Activated CD8-positive, alpha-beta T cell treated with anti-CD3 and anti-CD28 coated beads for 36 hours (primary cell): ENCODE measurements around the gene BARX1. TPM values are rescaled to one million over a fixed set of nuclear protein-coding genes. Genes with fewer than 3 reads are reported as not detected.

ENCODE experiments used
- ATAC-seq: fragments of 200-7000 bp; cut with Tn5 transposase; one replicate; pipeline ENCODE4 v1.10.0; 2021; ENCODE audit warnings: mild to moderate bottlenecking, moderate library complexity
- CTCF ChIA-PET: fragments of 350-600 bp; sonication (Branson Sonifier 250); formaldehyde crosslinking; loops from one replicate; lab custom pipeline; 2021; ENCODE audit warnings: antibody characterized with exemption; lab: Charles Lee
- POLR2A ChIA-PET: fragments of 350-600 bp; sonication (Branson Sonifier 250); formaldehyde crosslinking; loops from one replicate; lab custom pipeline; 2021; ENCODE audit warnings: antibody characterized with exemption; lab: Charles Lee
- DNase-seq: peaks from one replicate; pipeline ENCODE4 v3.0.0-alpha.2; 2020
- H3K27ac Mint-ChIP-seq: one replicate; pipeline ENCODE4 v1.8.0; 2021; ENCODE audit warnings: mild to moderate bottlenecking, mixed read lengths
- H3K27me3 Mint-ChIP-seq: one replicate; pipeline ENCODE4 v1.8.0; 2021; ENCODE audit warnings: mixed read lengths
- H3K36me3 Mint-ChIP-seq: one replicate; pipeline ENCODE4 v1.8.0; 2021; ENCODE audit warnings: low read depth, mixed read lengths
- H3K4me1 Mint-ChIP-seq: one replicate; pipeline ENCODE4 v1.8.0; 2021; ENCODE audit warnings: low read depth, mixed read lengths
- H3K4me3 Mint-ChIP-seq: one replicate; pipeline ENCODE4 v1.8.0; 2021; ENCODE audit warnings: mild to moderate bottlenecking, moderate library complexity, mixed read lengths
- H3K9me3 Mint-ChIP-seq: one replicate; pipeline ENCODE4 v1.8.0; 2021; ENCODE audit warnings: mixed read lengths
- intact Hi-C: fragments of 100-400 bp; cut with micrococcal nuclease; formaldehyde crosslinking; loops from one replicate; pipeline ENCODE4 v1.10.0; 2022
- total RNA-seq, 2 experiments: library from RNA; stranded (reverse); gene quantifications; one replicate each; pipeline ENCODE4 v1.2.3, GENCODE V29; 2021
- TF ChIP-seq, protein P1 (sequence below): fragments of 200-600 bp; IDR thresholded peaks from one replicate; pipeline ENCODE4 v1.8.0; 2022; ENCODE audit warnings: antibody characterized with exemption, mild to moderate bottlenecking

Gene BARX1
- total RNA-seq, 2 experiments from 2014 or later = 6.6 to 7.6 TPM

DNA sequence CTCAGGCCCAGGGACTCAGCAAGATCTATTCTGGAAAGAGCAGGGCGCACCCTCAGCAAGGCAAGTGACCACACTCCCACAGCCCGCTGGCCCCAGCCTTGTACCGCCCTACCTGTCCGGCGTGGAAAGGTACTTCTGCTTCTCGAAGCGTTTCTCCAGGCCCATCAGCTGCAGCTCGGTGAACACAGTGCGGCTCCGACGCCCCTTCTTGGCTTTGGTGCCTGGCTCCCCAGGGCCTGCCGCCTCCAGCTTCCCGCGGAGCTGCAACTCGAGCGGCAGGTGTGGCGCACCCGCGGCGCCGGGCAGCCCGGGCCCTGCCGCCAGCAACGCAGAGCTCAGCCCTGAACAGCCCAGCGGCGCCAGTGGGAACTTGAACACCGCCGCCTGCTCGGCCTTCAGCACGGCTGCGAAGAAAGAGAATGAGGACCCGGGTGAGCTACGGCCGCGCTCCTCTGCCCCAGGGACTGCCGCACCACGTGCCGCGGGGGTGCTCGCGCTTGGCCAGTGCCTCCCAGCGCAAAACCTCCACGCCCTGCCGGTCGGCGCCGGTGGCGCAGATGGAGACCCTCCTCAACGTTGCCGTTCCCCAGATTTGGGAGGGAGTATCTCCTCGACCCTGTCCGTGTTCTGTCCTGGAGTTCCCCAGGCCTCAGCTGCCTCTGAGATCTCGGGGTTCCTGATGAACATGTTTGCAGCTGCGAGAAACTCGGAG is 2.2 kb downstream of the BARX1 start:
- ChIA-PET CTCF (interaction anchor here (0.9 to 5.3 kb wide), 3 partner anchors 10 to 271 kb away, joined by 3 to 31 read pairs (median 3); no protein-coding TSS in a partner anchor), POLR2A (no interaction called here)
- H3K27ac Mint-ChIP-seq = no peak overlapping the region
- ATAC-seq (no peak), DNase-seq (peak; percentile 32)
- H3K4me3 Mint-ChIP-seq = peak overlapping the region; percentile 49
- H3K9me3 Mint-ChIP-seq = no peaks in the 10 kb centered on the region
- peaks cover 48% of the 10 kb centered on the region for H3K4me1 Mint-ChIP-seq
- H3K36me3 Mint-ChIP-seq = peaks cover 3% of the 10 kb centered on the region
- H3K27me3 Mint-ChIP-seq = peaks cover 76% of the 10 kb centered on the region
- TF ChIP-seq, protein P1, sequence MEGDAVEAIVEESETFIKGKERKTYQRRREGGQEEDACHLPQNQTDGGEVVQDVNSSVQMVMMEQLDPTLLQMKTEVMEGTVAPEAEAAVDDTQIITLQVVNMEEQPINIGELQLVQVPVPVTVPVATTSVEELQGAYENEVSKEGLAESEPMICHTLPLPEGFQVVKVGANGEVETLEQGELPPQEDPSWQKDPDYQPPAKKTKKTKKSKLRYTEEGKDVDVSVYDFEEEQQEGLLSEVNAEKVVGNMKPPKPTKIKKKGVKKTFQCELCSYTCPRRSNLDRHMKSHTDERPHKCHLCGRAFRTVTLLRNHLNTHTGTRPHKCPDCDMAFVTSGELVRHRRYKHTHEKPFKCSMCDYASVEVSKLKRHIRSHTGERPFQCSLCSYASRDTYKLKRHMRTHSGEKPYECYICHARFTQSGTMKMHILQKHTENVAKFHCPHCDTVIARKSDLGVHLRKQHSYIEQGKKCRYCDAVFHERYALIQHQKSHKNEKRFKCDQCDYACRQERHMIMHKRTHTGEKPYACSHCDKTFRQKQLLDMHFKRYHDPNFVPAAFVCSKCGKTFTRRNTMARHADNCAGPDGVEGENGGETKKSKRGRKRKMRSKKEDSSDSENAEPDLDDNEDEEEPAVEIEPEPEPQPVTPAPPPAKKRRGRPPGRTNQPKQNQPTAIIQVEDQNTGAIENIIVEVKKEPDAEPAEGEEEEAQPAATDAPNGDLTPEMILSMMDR = no peak
- intact Hi-C loops = no loop called here

DNA sequence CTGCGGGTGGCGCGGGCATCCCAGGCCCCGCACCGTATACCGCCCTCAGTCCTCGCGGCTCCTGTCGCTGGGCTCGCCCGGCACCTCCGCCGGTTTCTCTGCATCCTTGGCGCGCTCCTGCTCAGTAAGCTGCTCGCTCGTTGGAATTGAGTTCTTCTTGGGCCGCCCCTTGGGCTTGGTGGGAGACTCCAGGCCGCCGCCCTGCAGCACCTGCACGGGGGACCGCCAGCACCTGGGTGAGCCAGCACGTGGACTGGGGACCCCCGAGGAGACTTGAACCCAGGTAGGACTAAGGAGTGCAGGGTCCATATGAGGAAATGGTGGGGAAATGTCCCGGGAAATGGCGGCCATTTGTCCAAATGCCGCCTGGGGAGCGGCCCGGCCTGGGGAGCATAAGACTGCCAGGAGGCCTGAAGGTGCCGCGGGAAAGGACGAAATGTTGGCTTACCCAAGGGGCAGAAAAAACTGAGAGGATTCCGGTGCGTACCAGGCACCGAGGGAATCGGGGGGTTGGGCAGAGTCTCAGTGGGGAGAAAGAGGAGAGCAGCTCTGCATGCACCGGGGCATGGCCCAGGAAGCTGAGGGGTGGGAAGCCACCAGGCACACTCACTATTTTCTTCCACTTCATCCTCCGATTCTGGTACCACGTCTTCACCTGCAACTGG is 2.9 kb downstream of the BARX1 start:
- ATAC-seq (no peak), DNase-seq (no peak)
- Mint-ChIP-seq H3K27me3 (peaks cover 74% of the 10 kb centered on the region), H3K4me3 (peak overlapping the region; percentile 8), H3K36me3 (peaks cover 3% of the 10 kb centered on the region), H3K4me1 (peaks cover 46% of the 10 kb centered on the region), H3K9me3 (no peaks in the 10 kb centered on the region), H3K27ac (no peak overlapping the region)
- POLR2A ChIA-PET = no interaction called here
- intact Hi-C loops = no loop called here
- CTCF ChIA-PET = interaction anchor here (0.9 to 5.3 kb wide), 3 partner anchors 10 to 270 kb away, joined by 3 to 31 read pairs (median 3); no protein-coding TSS in a partner anchor
- TF ChIP-seq, protein P1 = no peak

DNA sequence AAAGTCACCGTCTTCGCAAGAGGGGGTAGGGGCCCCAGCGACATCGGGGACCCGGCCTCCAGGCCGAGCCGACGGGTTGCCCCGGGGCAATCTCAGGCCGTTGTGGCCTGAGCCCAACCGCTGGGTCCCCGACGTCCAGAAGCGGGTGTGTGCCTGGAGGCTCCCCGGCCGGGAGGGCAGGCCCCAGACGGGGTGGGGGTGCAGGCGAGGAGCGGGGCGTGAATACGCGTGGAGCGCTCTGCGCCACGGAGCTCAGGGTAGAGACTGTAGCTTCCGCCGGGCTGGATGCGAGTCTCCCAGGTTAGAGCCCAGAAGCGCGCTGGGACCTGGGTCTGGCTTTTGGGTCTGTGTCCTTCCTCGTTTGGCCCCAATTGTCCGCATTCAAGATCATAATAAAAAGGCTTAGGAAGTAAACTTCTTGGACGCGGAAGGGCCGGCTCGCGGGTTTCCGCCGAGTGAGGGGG is 3.5 kb downstream of the BARX1 start:
- Mint-ChIP-seq H3K27ac (no peak overlapping the region), H3K27me3 (peaks cover 77% of the 10 kb centered on the region), H3K4me1 (peaks cover 46% of the 10 kb centered on the region), H3K9me3 (no peaks in the 10 kb centered on the region), H3K4me3 (peak overlapping the region; percentile 54), H3K36me3 (peaks cover 3% of the 10 kb centered on the region)
- intact Hi-C loops = no loop called here
- POLR2A ChIA-PET = interaction anchor here (0.7 kb wide), 1 partner anchor 614 kb away, joined by 3 read pairs; no protein-coding TSS in a partner anchor
- TF ChIP-seq, protein P1 = no peak
- DNase-seq = no peak
- ATAC-seq = no peak
- CTCF ChIA-PET = interaction anchor here (0.7 to 5.3 kb wide), 2 partner anchors 11 to 40 kb away, joined by 3 to 31 read pairs; no protein-coding TSS in a partner anchor

GRCh38 chr9:93950619-93951601 is 4.2 kb downstream of the BARX1 start:
- no peak overlapping the region for H3K27ac Mint-ChIP-seq
- ATAC-seq = no peak
- peaks cover 3% of the 10 kb centered on the region for H3K36me3 Mint-ChIP-seq
- CTCF ChIA-PET = interaction anchor here (0.7 to 5.3 kb wide), 2 partner anchors 12 to 39 kb away, joined by 3 to 31 read pairs; no protein-coding TSS in a partner anchor
- H3K9me3 Mint-ChIP-seq = no peaks in the 10 kb centered on the region
- H3K4me1 Mint-ChIP-seq = peaks cover 47% of the 10 kb centered on the region
- peak overlapping the region; percentile 54 for H3K4me3 Mint-ChIP-seq
- H3K27me3 Mint-ChIP-seq = peaks cover 78% of the 10 kb centered on the region
- intact Hi-C loops = no loop called here
- peak; percentile 20 for DNase-seq
- TF ChIP-seq, protein P1 = no peak
- POLR2A ChIA-PET = interaction anchor here (0.7 to 1.3 kb wide), 2 partner anchors 11 to 614 kb away, joined by 3 to 4 read pairs; no protein-coding TSS in a partner anchor
